ENCODE measurements around the gene DNM1. TPM values are rescaled to one million over a fixed set of nuclear protein-coding genes. Genes with fewer than 3 reads are reported as not detected.

The DNM1 gene
- total RNA-seq, 1 donor from 2014 or later = 30.1 TPM

- peaks cover 3% of the 10 kb centered on the region for H3K36me3 Mint-ChIP-seq
- TF ChIP-seq EZH2phosphoT487 (IDR thresholded peaks at IDR 0.05) = no peak
- DNase-seq (ENCODE audit: low spot score) = no peak
- H3K4me1 Mint-ChIP-seq = no peaks in the 10 kb centered on the region
- H3K4me2 ChIP-seq = no peak overlapping the region
- H3K9ac ChIP-seq = no peak overlapping the region
- H3K36me3 ChIP-seq = no peaks in the 10 kb centered on the region
- no peaks in the 10 kb centered on the region for H4K20me1 ChIP-seq (ENCODE audit: low read depth)
- H3K9me3 Mint-ChIP-seq = no peaks in the 10 kb centered on the region
- H3K79me2 ChIP-seq (ENCODE audit: low read depth) = no peaks in the 10 kb centered on the region
- no peaks in the 10 kb centered on the region for H3K4me1 ChIP-seq
- H3K4me3 Mint-ChIP-seq = no peak overlapping the region
- H3K27me3 Mint-ChIP-seq (ENCODE audit: insufficient read depth, low read depth) = no peaks in the 10 kb centered on the region
- no peaks in the 10 kb centered on the region for H3F3A ChIP-seq (ENCODE audit: low read depth)
- H3K27ac Mint-ChIP-seq = no peak overlapping the region
- no peak overlapping the region for H3K27ac ChIP-seq
- H3K27me3 ChIP-seq = no peaks in the 10 kb centered on the region
- no peaks in the 10 kb centered on the region for H3K9me3 ChIP-seq (ENCODE audit: low read depth)
- H3K4me3 ChIP-seq = no peak overlapping the region
- no peak overlapping the region for H2AFZ ChIP-seq (replicated peaks)
Measured at GRCh38 chr9:128233817-128234406, 30.7 kb downstream of the DNM1 start.

- TF ChIP-seq EZH2 (IDR thresholded peaks at IDR 0.05) (no peak), CTCF (IDR thresholded peaks at IDR 0.05) (no peak), EZH2phosphoT487 (IDR thresholded peaks at IDR 0.05) (no peak)
- H3K27me3 Mint-ChIP-seq (ENCODE audit: insufficient read depth, low read depth) = peaks cover 14% of the 10 kb centered on the region
- H3K9me3 ChIP-seq (ENCODE audit: low read depth) = no peaks in the 10 kb centered on the region
Measured at GRCh38 chr9:128242124-128242523, 38.9 kb downstream of the DNM1 start.

GRCh38 chr9:128242828-128243214 lies 39.6 kb downstream of the DNM1 start:
- H3K4me2 ChIP-seq = no peak overlapping the region
- H3K4me3 ChIP-seq = no peak overlapping the region
- no peaks in the 10 kb centered on the region for H3K9me3 ChIP-seq (ENCODE audit: low read depth)
- H3K27ac ChIP-seq = no peak overlapping the region
- no peak overlapping the region for H2AFZ ChIP-seq (replicated peaks)
- Mint-ChIP-seq H3K9me3 (no peaks in the 10 kb centered on the region), H3K27me3 (ENCODE audit: insufficient read depth, low read depth) (peaks cover 14% of the 10 kb centered on the region), H3K4me3 (no peak overlapping the region), H3K4me1 (peaks cover 31% of the 10 kb centered on the region), H3K27ac (no peak overlapping the region), H3K36me3 (peaks cover 12% of the 10 kb centered on the region)
- no peaks in the 10 kb centered on the region for H4K20me1 ChIP-seq (ENCODE audit: low read depth)
- no peaks in the 10 kb centered on the region for H3K27me3 ChIP-seq
- no peak for TF ChIP-seq CTCF (IDR thresholded peaks at IDR 0.05)
- TF ChIP-seq EZH2phosphoT487 (IDR thresholded peaks at IDR 0.05) = no peak
- TF ChIP-seq EZH2 (IDR thresholded peaks at IDR 0.05) = no peak
- no peaks in the 10 kb centered on the region for H3F3A ChIP-seq (ENCODE audit: low read depth)
- no peak for DNase-seq (ENCODE audit: low spot score)
- H3K4me1 ChIP-seq = peaks cover 8% of the 10 kb centered on the region
- H3K79me2 ChIP-seq (ENCODE audit: low read depth) = no peaks in the 10 kb centered on the region
- no peak overlapping the region for H3K9ac ChIP-seq
- H3K36me3 ChIP-seq = no peaks in the 10 kb centered on the region

More at GRCh38 chr9:128242124-128242523, 38.9 kb downstream of the DNM1 start:
- no peak overlapping the region for H3K4me3 Mint-ChIP-seq
- H3K27ac ChIP-seq = no peak overlapping the region
- no peaks in the 10 kb centered on the region for H3K79me2 ChIP-seq (ENCODE audit: low read depth)
- H3K4me1 Mint-ChIP-seq = peaks cover 31% of the 10 kb centered on the region
- H3K4me1 ChIP-seq = peaks cover 8% of the 10 kb centered on the region
- H3K36me3 ChIP-seq = no peaks in the 10 kb centered on the region
- H3K4me2 ChIP-seq = no peak overlapping the region
- no peak overlapping the region for H3K4me3 ChIP-seq
- no peak for DNase-seq (ENCODE audit: low spot score)
- no peak overlapping the region for H3K9ac ChIP-seq
- H3K36me3 Mint-ChIP-seq = peaks cover 9% of the 10 kb centered on the region
- H3F3A ChIP-seq (ENCODE audit: low read depth) = no peaks in the 10 kb centered on the region
- H2AFZ ChIP-seq (replicated peaks) = no peak overlapping the region
- H3K9me3 Mint-ChIP-seq = no peaks in the 10 kb centered on the region
- no peaks in the 10 kb centered on the region for H3K27me3 ChIP-seq
- H4K20me1 ChIP-seq (ENCODE audit: low read depth) = no peaks in the 10 kb centered on the region
- H3K27ac Mint-ChIP-seq = peak overlapping the region; percentile 42

- Histone ChIP-seq H3K4me3 (no peak overlapping the region), H3K27me3 (no peaks in the 10 kb centered on the region), H3K36me3 (no peaks in the 10 kb centered on the region), H3K4me2 (no peak overlapping the region), H3K9me3 (ENCODE audit: low read depth) (no peaks in the 10 kb centered on the region), H3K79me2 (ENCODE audit: low read depth) (no peaks in the 10 kb centered on the region), H3K4me1 (peaks cover 8% of the 10 kb centered on the region), H2AFZ (replicated peaks) (no peak overlapping the region), H3K27ac (no peak overlapping the region), H4K20me1 (ENCODE audit: low read depth) (no peaks in the 10 kb centered on the region), H3F3A (ENCODE audit: low read depth) (no peaks in the 10 kb centered on the region), H3K9ac (no peak overlapping the region)
- Mint-ChIP-seq H3K27ac (peak overlapping the region; percentile 9), H3K4me3 (peak overlapping the region; percentile 31), H3K36me3 (peaks cover 12% of the 10 kb centered on the region), H3K27me3 (ENCODE audit: insufficient read depth, low read depth) (peaks cover 14% of the 10 kb centered on the region), H3K9me3 (no peaks in the 10 kb centered on the region), H3K4me1 (peaks cover 31% of the 10 kb centered on the region)
- TF ChIP-seq EZH2 (IDR thresholded peaks at IDR 0.05) (no peak), EZH2phosphoT487 (IDR thresholded peaks at IDR 0.05) (no peak), CTCF (IDR thresholded peaks at IDR 0.05) (no peak)
- DNase-seq (ENCODE audit: low spot score) = no peak
Measured at GRCh38 chr9:128243215-128244018, 40.2 kb downstream of the DNM1 start.

Measured in neural progenitor cell (in vitro differentiated cells).